C4-2B (cell line): ENCODE measurements around the gene ZNF837.

Experiments used
- ZFX ChIP-seq: fragments of 450-650 bp; IDR thresholded peaks from 2 replicates; pipeline ENCODE4 v1.6.1; 2017
- TF ChIP-seq, protein P1 (sequence below): fragments of 450-650 bp; conservative IDR thresholded peaks from 2 replicates; pipeline ENCODE4 v1.5.1; 2017; ENCODE audit warnings: mild to moderate bottlenecking

DNA sequence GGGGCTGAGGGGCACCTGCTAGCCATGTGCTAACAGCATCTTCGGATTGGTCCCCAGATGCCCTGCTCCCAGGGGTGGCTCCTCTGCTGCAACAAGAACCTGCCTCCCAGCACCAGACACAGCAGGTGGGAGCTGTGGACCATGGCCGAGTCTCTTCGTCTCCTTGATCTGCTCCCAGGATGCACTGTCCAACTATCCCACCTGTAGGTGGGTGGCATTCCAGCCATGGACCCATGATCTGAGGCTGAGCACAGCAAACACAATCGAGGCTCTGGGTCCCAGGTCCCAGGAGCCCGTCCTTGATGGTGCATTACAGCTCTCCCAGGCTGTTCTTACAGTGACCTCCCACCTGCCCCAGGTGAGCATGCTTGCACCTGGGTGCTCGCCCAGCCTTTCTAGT lies 1.6 kb downstream of the ZNF837 start:
- TF ChIP-seq, protein P1, sequence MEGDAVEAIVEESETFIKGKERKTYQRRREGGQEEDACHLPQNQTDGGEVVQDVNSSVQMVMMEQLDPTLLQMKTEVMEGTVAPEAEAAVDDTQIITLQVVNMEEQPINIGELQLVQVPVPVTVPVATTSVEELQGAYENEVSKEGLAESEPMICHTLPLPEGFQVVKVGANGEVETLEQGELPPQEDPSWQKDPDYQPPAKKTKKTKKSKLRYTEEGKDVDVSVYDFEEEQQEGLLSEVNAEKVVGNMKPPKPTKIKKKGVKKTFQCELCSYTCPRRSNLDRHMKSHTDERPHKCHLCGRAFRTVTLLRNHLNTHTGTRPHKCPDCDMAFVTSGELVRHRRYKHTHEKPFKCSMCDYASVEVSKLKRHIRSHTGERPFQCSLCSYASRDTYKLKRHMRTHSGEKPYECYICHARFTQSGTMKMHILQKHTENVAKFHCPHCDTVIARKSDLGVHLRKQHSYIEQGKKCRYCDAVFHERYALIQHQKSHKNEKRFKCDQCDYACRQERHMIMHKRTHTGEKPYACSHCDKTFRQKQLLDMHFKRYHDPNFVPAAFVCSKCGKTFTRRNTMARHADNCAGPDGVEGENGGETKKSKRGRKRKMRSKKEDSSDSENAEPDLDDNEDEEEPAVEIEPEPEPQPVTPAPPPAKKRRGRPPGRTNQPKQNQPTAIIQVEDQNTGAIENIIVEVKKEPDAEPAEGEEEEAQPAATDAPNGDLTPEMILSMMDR, result no peak
- no peak for TF ChIP-seq ZFX
